ENCODE measurements around the gene ICE2. TPM values are rescaled to one million over a fixed set of nuclear protein-coding genes. Genes with fewer than 3 reads are reported as not detected.

The ICE2 gene
- total and polyA plus RNA-seq, 4 experiments from 2014 or later: 46.5 to 68.4 (median 61.2) TPM

DNA sequence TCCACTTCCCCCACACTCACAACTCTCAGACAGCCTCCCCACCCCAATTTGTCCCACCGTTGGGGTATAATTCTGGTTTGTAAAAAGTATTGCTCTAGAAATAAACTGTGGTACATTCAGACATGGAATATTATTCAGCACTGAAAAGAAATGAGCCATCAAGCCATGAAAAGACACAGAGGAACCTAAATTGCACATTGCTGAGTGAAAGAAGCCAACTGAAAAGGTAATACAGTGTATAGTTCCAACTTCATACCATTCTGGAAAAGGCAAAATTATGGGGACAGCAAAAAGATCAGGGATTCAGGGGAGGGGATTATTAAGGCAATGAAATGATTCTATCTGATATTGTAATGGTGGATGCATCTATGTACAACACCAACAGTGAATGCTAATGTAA is 91.6 kb downstream of the ICE2 start:
- Histone ChIP-seq H3K27ac (ENCODE audit: low read depth, low read length) (no peak overlapping the region), H3K4me3 (ENCODE audit: low read length in 2 of 2) (no peak overlapping the region), H3K36me3 (ENCODE audit: insufficient read depth, low read length) (peaks cover 14% of the 10 kb centered on the region), H3K4me1 (ENCODE audit: insufficient read depth, low read length) (peaks cover 47% of the 10 kb centered on the region), H3K27me3 (ENCODE audit: insufficient read depth, low read length) (no peaks in the 10 kb centered on the region), H3K9me3 (ENCODE audit: control insufficient read depth in 1 of 2, low read length in 2 of 2) (no peaks in the 10 kb centered on the region)
- H3K36me3 Mint-ChIP-seq: peaks cover 12 to 21% of the 10 kb centered on the region in 2 donors
- H3K27me3 Mint-ChIP-seq: no peaks in the 10 kb centered on the region
- no peak for DNase-seq
- intact Hi-C loops (cut with micrococcal nuclease): no loop called here
- no peaks in the 10 kb centered on the region for H3K9me3 Mint-ChIP-seq
- CTCF ChIA-PET (ENCODE audit: partially characterized antibody): interaction anchor here (0.9 kb wide), 1 partner anchor 133 kb away, joined by 3 read pairs; no protein-coding TSS in a partner anchor
- H3K4me1 Mint-ChIP-seq: peaks cover 46 to 58% (median 52%) of the 10 kb centered on the region in 4 donors
- peak overlapping the region in 2 of 8 donors; percentile 1 to 9 for H3K4me3 Mint-ChIP-seq
- peak overlapping the region in 2 of 7 donors; percentile 26 to 42 for H3K27ac Mint-ChIP-seq
- POLR2A ChIA-PET (ENCODE audit: partially characterized antibody): interaction anchor here (0.6 kb wide), 1 partner anchor 21 kb away, joined by 3 read pairs; no protein-coding TSS in a partner anchor

DNA sequence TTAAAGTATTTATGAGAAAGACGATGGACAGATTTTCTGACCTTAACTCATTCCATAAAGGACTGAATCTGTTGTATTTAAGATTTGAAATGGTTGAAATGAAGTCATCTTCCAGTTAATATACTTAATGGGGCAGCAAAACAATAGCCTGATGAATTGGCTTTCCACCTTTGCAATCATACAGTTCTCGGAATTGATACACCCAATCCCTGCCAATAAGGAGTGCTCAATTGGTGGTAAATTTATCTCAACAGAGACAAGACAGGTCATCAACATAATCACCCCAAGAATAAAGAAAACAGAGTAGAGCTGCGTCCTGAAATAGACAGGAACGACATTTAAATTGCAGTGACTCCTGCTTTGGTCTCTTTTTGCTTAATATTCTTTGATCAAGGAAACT is 92.3 kb downstream of the ICE2 start:
- H3K27ac Mint-ChIP-seq: no peak overlapping the region
- H3K27me3 ChIP-seq (ENCODE audit: insufficient read depth, low read length): no peaks in the 10 kb centered on the region
- POLR2A ChIA-PET (ENCODE audit: partially characterized antibody): interaction anchor here (1.8 kb wide), 1 partner anchor 12 kb away, joined by 7 read pairs; the partner anchor contains the start of gene ANXA2
- no peak for DNase-seq
- H3K36me3 Mint-ChIP-seq: peaks cover 12 to 24% of the 10 kb centered on the region in 2 donors
- intact Hi-C loops (cut with micrococcal nuclease): no loop called here
- CTCF ChIA-PET (ENCODE audit: partially characterized antibody): interaction anchor here (0.9 kb wide), 1 partner anchor 134 kb away, joined by 3 read pairs; no protein-coding TSS in a partner anchor
- H3K9me3 ChIP-seq (ENCODE audit: control insufficient read depth in 1 of 2, low read length in 2 of 2): no peaks in the 10 kb centered on the region
- H3K27ac ChIP-seq (ENCODE audit: low read depth, low read length): no peak overlapping the region
- no peak overlapping the region for H3K4me3 Mint-ChIP-seq
- no peaks in the 10 kb centered on the region for H3K9me3 Mint-ChIP-seq
- H3K4me1 Mint-ChIP-seq: peaks cover 41 to 52% (median 49%) of the 10 kb centered on the region in 4 donors
- H3K4me3 ChIP-seq (ENCODE audit: low read length in 2 of 2): no peak overlapping the region
- H3K4me1 ChIP-seq (ENCODE audit: insufficient read depth, low read length): peaks cover 40% of the 10 kb centered on the region
- peaks cover 15% of the 10 kb centered on the region for H3K36me3 ChIP-seq (ENCODE audit: insufficient read depth, low read length)
- no peaks in the 10 kb centered on the region for H3K27me3 Mint-ChIP-seq

DNA sequence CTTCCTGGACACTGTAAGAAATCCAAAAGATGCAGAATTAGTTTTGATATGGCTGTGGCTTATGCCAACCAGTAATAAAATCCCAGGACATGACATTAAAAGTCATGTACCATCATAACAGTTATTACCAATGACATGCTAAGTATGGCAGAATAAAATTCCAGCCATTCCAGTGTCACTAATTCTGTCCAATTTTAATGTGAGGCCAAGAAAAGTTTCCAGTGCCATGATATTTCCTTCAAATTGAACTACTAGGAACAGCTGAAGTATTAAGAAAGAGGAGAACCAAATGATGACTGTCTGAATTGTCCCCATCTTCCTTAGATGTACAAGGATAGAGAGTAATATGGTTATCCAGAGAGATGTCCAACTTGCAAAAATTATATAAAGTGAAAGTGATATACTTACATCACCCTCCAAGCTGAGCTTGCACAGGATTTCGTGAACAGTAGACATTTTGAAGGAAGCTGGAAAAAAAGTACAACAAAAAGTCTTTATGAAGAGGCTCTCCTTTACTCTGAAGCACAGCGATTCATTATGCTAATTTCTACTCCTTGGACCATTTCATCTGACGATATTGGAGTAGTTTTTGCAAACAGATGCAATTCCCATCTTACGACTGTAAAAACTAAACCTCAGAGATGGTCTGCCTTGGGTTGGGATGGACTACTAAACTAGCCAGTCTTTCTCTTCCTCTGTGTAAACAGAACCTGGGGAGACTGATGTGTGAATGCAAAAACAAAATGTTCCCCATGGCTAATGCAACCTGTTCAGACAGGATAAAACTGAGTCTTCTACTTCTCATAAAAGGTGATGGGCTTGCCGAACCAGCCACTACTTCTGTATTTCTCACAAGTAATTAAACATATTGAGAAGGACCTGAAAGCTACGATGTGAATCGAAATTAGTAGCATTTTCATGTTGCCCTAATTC is 93.1 kb downstream of the ICE2 start:
- H3K27ac Mint-ChIP-seq: no peak overlapping the region
- Histone ChIP-seq H3K36me3 (ENCODE audit: insufficient read depth, low read length) (peaks cover 22% of the 10 kb centered on the region), H3K27me3 (ENCODE audit: insufficient read depth, low read length) (no peaks in the 10 kb centered on the region), H3K4me3 (ENCODE audit: low read length in 2 of 2) (no peak overlapping the region), H3K9me3 (ENCODE audit: control insufficient read depth in 1 of 2, low read length in 2 of 2) (no peaks in the 10 kb centered on the region), H3K27ac (ENCODE audit: low read depth, low read length) (no peak overlapping the region), H3K4me1 (ENCODE audit: insufficient read depth, low read length) (peaks cover 33% of the 10 kb centered on the region)
- intact Hi-C loops (cut with micrococcal nuclease): no loop called here
- H3K4me3 Mint-ChIP-seq: no peak overlapping the region
- ChIA-PET POLR2A (ENCODE audit: partially characterized antibody) (interaction anchor here (0.6 to 1.8 kb wide), 2 partner anchors 12 to 95 kb away, joined by 4 to 7 read pairs; partner anchors contain the start of gene ANXA2), CTCF (ENCODE audit: partially characterized antibody) (interaction anchor here (0.9 kb wide), 1 partner anchor 135 kb away, joined by 3 read pairs; no protein-coding TSS in a partner anchor)
- peaks cover 37 to 47% (median 45%) of the 10 kb centered on the region in 4 donors for H3K4me1 Mint-ChIP-seq
- no peaks in the 10 kb centered on the region for H3K27me3 Mint-ChIP-seq
- DNase-seq: no peak
- no peaks in the 10 kb centered on the region for H3K9me3 Mint-ChIP-seq
- peaks cover 12 to 31% of the 10 kb centered on the region in 2 donors for H3K36me3 Mint-ChIP-seq

DNA sequence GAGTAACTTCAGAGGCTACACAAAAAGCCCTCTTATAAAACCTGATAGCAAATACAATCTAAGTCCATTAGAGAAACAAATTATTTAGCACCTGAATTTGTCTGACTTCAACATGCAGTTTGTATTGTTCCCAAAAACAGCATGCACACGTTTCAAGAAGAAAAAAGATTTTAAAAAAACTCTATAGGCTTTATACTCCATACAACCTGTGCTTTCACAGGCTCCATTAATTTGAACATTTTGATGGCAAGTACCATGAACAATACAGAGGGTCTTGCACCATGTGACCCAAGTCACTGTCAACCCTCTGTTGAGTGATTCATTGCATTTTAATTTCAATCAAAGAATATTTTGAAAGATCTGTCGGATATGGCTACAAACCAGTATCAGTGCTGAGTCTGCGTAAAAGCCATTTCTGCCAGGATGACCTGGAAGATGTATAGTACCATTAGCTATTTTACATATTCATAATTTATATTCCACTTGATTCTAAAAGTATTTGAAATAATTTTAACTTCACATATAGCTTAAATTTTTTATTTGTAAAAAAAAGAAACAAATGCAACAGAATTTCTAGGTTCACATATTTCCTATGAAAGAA is 94.3 kb downstream of the ICE2 start:
- Mint-ChIP-seq H3K9me3 (no peaks in the 10 kb centered on the region), H3K27me3 (no peaks in the 10 kb centered on the region), H3K4me1 (peaks cover 26 to 35% (median 33%) of the 10 kb centered on the region in 4 donors), H3K4me3 (no peak overlapping the region), H3K36me3 (peaks cover 20 to 40% of the 10 kb centered on the region in 2 donors), H3K27ac (no peak overlapping the region)
- Histone ChIP-seq H3K27me3 (ENCODE audit: insufficient read depth, low read length) (no peaks in the 10 kb centered on the region), H3K36me3 (ENCODE audit: insufficient read depth, low read length) (peaks cover 28% of the 10 kb centered on the region), H3K4me3 (ENCODE audit: low read length in 2 of 2) (no peak overlapping the region), H3K4me1 (ENCODE audit: insufficient read depth, low read length) (peaks cover 20% of the 10 kb centered on the region), H3K9me3 (ENCODE audit: control insufficient read depth in 1 of 2, low read length in 2 of 2) (no peaks in the 10 kb centered on the region), H3K27ac (ENCODE audit: low read depth, low read length) (no peak overlapping the region)
- ChIA-PET CTCF (ENCODE audit: partially characterized antibody) (no interaction called here), POLR2A (ENCODE audit: partially characterized antibody) (no interaction called here)
- intact Hi-C loops (cut with micrococcal nuclease): no loop called here
- no peak for DNase-seq

DNA sequence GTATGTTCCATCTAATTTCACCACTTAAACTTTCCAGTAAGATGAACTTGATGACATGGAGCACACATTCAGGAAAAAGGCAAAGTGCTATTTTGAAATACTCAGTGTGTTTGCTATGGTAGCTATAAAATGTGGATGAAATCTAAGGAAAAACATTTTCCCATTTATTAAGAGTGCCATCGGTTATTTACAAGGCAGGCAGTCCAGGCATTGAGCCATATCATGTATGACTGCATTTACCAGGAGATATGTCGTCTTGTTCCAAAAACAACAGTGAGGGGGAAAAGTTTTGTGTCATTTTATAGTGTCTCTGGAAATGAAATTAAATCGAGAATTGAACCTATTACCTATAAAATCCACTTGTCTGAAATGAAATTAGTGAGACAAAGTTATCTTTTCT is 94.9 kb downstream of the ICE2 start:
- Histone ChIP-seq H3K9me3 (ENCODE audit: control insufficient read depth in 1 of 2, low read length in 2 of 2) (no peaks in the 10 kb centered on the region), H3K27me3 (ENCODE audit: insufficient read depth, low read length) (no peaks in the 10 kb centered on the region), H3K36me3 (ENCODE audit: insufficient read depth, low read length) (peaks cover 32% of the 10 kb centered on the region), H3K4me3 (ENCODE audit: low read length in 2 of 2) (no peak overlapping the region), H3K4me1 (ENCODE audit: insufficient read depth, low read length) (peaks cover 14% of the 10 kb centered on the region), H3K27ac (ENCODE audit: low read depth, low read length) (no peak overlapping the region)
- Mint-ChIP-seq H3K36me3 (peaks cover 25 to 45% of the 10 kb centered on the region in 2 donors), H3K27me3 (no peaks in the 10 kb centered on the region), H3K27ac (no peak overlapping the region), H3K4me3 (no peak overlapping the region), H3K9me3 (no peaks in the 10 kb centered on the region), H3K4me1 (peaks cover 22 to 29% (median 28%) of the 10 kb centered on the region in 4 donors)
- CTCF ChIA-PET (ENCODE audit: partially characterized antibody): no interaction called here
- intact Hi-C loops (cut with micrococcal nuclease): no loop called here
- no peak for DNase-seq
- POLR2A ChIA-PET (ENCODE audit: partially characterized antibody): interaction anchor here (0.6 kb wide), 1 partner anchor 524 kb away, joined by 4 read pairs; no protein-coding TSS in a partner anchor

DNA sequence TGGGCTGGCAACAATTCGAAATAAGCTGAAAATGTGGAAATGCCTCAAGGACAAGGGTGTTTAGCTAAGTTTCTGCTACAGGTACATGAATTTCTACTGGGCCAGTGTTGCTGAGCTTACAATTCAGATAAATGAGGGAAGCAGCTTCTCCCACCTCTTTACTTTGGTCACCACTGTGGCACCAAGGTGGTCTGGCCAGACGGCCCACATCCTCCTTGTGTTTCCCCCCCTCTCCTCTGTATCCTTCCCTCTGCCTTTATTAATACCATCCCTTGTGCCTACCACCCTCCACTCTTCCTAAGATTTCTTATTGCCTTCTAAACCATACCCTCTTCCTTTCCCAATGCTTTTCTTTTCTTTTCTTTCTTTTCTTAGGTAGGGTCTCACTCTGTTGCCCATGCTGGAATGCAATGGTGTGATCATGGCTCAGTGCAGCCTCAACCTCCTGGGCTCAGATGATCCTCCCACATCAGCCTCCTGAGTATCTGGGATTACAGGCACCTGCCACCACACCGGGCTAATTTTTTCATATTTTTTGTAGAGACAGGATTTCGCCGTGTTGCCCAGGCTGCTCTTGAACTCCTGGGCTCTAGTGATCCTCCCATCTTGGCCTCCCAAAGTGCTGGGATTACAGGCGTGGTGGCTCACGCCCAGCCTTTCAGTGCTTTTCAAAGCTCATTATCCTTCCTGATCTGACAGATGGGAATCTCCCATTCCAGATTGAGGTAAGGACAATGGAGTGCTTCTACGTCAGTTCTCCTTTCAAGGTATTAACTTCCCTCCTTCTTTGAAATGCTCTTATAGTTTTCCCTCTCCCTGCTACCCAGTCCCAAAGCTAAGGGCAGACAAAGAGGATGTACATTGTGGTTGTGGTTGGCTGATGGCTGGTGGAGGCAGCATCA is 95.9 kb downstream of the ICE2 start:
- peaks cover 7% of the 10 kb centered on the region for H3K4me1 ChIP-seq (ENCODE audit: insufficient read depth, low read length)
- Mint-ChIP-seq H3K9me3 (no peaks in the 10 kb centered on the region), H3K4me3 (no peak overlapping the region), H3K27ac (peak overlapping the region in 3 of 7 donors; percentile 10 to 55 (median 41)), H3K4me1 (peaks cover 18 to 26% (median 22%) of the 10 kb centered on the region in 4 donors), H3K36me3 (peaks cover 25 to 46% of the 10 kb centered on the region in 2 donors), H3K27me3 (no peaks in the 10 kb centered on the region)
- H3K36me3 ChIP-seq (ENCODE audit: insufficient read depth, low read length): peaks cover 32% of the 10 kb centered on the region
- no peaks in the 10 kb centered on the region for H3K27me3 ChIP-seq (ENCODE audit: insufficient read depth, low read length)
- ChIA-PET CTCF (ENCODE audit: partially characterized antibody) (interaction anchor here (0.9 to 1.2 kb wide), 3 partner anchors 48 to 534 kb away, joined by 3 to 4 read pairs (median 3); no protein-coding TSS in a partner anchor), POLR2A (ENCODE audit: partially characterized antibody) (interaction anchor here (0.6 kb wide), 1 partner anchor 525 kb away, joined by 4 read pairs; no protein-coding TSS in a partner anchor)
- H3K4me3 ChIP-seq (ENCODE audit: low read length in 2 of 2): no peak overlapping the region
- no peak overlapping the region for H3K27ac ChIP-seq (ENCODE audit: low read depth, low read length)
- no peaks in the 10 kb centered on the region for H3K9me3 ChIP-seq (ENCODE audit: control insufficient read depth in 1 of 2, low read length in 2 of 2)
- intact Hi-C loops (cut with micrococcal nuclease): no loop called here
- no peak for DNase-seq
